HG02588 (cell line): ENCODE data around the gene PADI6.
"Not testable (repeated sequence)": the region's sequence is repeated elsewhere in the genome, so short reads cannot be mapped to it uniquely, and the experiment has no call there.

ENCODE experiments used
- ATAC-seq: cut with Tn5 transposase; IDR thresholded peaks from one replicate; pipeline ENCODE4 v1.9.1; 2021; ENCODE audit warnings: mild to moderate bottlenecking, moderate library complexity; ENCODE audit not compliant: unreplicated experiment

PADI6 gene

GRCh38 chr1:17371896-17372295 lies at the start of gene PADI6:
PADI6 (plus strand) TSS chr1:17372196; CDS start chr1:17372246, 50 bp downstream.
- ATAC-seq = no peak

DNA sequence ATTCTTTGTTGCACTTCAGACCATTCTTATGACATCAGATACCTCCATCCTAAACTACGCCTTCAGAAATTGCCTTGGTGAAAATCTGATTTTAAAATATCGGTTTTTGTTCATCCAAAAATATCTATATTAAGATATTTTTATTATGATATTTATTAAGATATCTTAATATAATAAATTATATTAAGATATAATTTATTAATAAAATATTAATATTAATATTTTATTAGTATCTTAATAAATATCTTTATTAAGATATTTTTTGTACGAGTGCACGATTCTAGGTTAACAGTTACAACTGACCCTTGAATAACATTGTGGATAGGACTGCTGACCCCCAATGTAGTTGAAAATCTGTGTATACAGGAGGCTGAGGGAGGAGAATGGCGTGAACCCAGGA lies 43.1 kb upstream of the PADI6 start:
- no peak for ATAC-seq

DNA sequence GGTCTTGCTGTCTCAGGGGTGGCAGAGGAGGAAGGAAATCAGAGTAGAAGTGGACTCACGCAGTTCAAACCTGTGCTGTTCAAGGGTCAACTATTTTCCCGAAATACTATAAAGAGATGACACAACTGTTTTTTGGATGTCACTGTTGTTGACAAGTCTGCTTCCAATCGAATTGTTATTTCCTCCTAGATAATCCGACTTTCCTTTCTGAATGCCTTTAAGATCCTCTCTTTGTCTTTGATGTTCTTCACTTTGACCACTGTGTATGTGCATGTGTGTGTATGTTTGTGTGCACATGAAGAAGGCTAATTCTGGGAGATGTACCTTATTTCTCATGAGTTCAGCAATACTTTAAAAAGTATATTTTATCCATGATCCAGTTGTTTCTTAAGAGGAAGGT lies 42.4 kb upstream of the PADI6 start:
- no peak for ATAC-seq

DNA sequence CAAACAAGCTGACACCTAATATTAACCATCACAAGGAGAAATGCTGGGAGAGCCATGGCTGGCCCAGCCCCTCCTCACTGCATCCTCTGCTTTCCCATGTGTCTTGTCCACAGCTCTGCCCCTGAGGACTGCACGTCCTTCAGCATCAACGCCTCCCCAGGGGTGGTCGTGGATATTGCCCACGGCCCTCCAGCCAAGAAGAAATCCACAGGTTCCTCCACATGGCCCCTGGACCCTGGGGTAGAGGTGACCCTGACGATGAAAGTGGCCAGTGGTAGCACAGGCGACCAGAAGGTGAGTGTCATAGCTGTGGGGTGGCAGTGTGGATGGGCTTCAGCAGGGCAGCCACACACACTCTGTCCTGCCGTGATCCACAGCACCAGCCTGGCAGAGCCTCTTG lies 41.1 kb upstream of the PADI6 start:
- ATAC-seq = no peak

GRCh38 chr1:17333081-17333480 lies 38.9 kb upstream of the PADI6 start:
- ATAC-seq = no peak

DNA sequence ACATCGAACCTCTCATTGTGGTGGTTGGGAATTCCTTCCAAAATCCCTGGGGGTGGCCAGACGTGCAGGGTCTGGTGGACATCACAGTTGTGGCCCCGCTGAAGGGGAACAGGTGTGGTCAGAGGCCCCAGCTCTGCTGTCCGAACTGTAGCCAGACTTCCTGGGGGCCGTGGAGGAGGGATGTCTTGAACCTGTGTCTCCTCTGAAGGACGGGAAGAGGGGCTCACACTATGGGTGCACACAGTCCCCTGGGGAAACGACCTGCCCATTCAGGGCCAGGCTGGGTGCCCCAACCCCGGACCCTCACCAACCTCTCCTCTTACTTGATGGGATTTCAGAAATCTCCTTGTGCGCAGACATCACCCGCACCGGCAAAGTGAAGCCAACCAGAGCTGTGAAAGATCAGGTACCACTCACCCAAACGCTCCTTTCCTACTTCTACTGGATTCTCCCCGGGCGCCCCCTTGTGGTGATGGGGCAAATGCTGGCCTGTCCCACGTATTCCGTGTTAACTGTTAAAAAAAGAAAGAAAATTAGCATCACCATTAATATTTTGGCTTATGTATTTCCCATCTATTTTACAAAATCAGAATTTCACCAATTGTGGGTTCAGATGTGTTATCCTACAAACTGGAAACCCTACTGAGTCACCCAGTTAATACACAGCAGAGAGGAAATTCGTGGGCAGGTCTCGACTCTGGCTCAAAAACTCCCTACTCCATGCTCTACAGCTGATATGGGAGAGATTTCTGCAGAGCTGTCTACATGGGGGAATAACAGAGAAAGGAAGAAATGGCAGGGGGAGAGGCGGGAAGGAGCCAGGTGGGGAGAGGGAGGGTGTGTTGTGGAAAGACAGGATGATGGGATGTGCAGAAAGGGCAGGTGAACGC lies 35.9 kb upstream of the PADI6 start:
- no peak for ATAC-seq

DNA sequence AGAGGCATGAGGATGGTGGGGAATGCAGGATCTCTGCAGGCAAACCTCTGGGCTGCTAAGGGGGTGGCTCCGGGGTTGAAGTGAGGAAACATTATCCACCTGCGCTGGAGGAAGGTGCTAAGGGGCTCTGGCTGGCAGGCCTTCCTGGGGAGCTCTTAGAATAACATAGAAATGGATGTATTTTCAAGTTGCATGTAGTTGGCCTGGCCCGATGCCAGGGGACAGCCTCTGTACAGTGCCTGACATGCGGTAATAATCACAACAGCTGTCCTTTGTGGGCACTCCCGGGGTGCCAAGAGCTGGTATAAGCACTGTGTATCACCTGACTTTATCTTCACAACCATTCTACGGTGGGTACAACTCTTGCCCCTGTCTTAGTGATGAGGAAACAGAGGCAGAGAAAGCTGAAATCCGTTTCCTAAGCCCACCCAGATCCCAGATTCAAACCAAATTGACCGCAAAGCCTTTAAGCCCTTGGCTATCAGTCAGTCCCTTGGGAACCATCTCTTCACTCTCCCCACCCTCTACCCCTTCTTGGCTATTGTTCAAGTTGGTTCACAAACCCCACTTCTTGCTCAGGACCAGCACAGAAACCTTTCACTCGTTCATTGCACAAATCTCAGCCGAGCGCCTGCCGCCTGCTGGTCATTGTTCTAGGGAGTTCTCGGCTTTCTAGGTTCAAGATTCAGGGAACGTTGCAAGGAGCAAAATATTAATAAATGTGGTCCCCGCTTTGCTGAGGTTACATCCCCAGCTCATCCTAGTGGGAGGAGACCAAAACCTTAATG lies 33.1 kb upstream of the PADI6 start:
- no peak for ATAC-seq

DNA sequence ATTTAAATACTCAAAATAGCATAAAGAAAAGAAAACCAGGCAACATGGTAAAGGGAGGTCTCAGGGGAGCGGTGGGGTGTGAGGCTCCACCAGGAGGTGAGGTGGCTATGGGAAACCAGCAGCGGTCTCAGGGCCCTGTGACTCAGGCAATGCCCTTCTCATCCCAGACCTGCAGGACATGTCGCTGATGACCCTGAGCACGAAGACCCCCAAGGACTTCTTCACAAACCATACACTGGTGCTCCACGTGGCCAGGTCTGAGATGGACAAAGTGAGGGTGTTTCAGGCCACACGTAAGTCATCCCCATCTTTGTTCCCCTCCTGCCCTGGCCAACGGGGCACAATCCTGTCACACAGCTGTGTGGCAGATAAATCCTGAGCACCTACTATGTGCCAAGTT lies 32.5 kb upstream of the PADI6 start:
- ATAC-seq = no peak

- no peak for ATAC-seq
These were observed 31.6 kb upstream of the PADI6 start for GRCh38 chr1:17340358-17340757.

DNA sequence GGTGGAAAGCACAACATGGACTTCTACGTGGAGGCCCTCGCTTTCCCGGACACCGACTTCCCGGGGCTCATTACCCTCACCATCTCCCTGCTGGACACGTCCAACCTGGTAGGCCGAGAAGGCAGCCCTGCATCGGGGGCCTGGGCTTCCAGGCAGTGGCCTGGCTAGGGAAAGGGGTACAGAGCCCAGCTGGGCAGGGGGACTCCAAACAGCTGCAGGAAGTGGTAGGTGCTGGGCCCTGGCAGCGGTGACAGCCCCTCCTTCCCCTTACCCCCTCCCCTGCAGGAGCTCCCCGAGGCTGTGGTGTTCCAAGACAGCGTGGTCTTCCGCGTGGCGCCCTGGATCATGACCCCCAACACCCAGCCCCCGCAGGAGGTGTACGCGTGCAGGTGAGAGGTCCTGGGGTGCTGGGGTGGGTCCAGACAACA lies 30.0 kb upstream of the PADI6 start:
- no peak for ATAC-seq

DNA sequence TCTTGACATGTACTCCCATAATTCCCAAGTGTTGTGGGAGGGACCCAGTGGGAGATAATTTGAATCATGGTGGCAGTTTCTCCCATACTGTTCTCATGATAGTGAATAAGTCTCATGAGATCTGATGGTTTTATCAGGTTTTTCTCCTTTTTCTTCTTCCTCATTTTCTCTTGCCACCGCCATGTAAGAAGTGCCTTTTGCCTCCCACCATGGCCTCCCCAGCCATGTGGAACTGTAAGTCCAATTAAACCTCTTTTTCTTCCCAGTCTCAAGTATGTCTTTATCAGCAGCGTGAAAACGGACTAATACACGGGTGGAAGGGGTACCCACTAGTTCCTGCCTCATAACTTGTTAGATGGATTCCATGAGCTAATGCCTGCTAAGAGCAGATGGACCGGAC lies 26.5 kb upstream of the PADI6 start:
- not testable (repeated sequence) for ATAC-seq

DNA sequence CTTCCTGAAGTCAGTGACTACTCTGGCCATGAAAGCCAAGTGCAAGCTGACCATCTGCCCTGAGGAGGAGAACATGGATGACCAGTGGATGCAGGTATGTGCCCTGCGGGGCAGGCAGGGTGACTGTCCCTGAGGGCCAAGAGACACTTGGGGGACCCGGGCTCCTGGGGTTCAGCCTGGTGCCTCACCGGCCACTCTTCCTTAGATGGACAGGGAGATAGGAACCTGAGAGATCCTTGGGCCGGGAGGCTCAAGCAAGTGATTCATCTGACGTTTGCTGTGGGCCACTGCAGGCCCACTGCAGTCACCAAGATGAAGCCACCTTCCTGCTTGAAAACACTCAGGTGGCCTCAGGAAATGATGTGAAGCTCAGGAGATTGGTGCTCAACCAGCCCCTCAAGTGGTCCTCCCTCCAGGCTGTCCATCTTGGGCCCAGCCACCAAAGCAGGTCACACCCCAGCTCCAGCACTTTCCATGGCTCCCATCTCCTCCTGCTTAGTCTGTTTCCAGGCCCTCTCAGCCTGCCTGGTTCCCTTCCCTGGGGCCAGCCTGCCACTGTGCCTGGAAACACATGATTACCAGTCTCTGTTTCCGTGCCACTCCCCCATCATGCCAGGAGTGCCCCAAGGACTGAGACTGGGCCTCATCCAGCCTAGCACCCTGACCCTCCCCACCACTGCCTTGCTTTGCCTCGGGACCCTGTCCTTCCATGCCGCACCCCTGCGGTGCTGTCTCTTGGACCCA lies 25.8 kb upstream of the PADI6 start:
- ATAC-seq = no peak

- ATAC-seq = no peak
These were observed 24.0 kb upstream of the PADI6 start for GRCh38 chr1:17347769-17348592.

- no peak for ATAC-seq
These were observed 23.3 kb upstream of the PADI6 start for GRCh38 chr1:17348593-17349234.

- ATAC-seq = no peak
These were observed 21.9 kb upstream of the PADI6 start for GRCh38 chr1:17350083-17350482.

GRCh38 chr1:17350928-17351446 lies 21.0 kb upstream of the PADI6 start:
- no peak for ATAC-seq

DNA sequence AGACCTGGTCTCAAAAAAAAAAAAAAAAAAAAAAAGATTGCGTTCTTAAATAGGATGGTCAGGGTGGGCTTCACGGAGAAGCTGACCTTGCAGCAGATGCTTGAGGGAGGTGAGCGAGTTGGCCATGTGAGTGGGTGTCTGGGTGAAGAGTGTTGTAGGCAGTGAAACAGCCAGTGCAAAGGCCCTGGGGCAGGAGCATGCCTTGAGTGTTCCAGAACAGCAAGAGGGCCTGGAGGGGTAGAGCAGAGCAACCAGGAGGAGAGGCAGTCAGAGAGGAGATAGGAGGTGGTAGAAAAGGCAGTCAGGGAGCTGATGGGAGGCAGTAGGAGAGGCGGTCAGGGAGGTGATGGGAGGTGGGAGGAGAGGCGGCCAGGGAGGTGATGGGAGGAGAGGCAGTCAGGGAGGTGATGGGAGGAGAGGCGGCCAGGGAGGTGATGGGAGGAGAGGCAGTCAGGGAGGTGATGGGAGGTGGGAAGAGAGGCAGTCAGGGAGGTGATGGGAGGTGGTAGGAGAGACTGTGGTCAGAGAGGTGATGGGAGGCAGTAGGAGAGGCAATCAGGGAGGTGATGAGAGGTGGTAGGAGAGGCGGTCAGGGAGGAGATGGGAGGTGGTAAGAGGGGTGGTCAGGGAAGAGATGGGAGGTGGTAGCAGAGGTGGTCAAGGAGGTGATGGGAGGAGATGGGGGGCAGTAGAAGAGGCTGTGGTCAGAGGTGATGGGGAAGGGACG lies 20.2 kb upstream of the PADI6 start:
- ATAC-seq = no peak

DNA sequence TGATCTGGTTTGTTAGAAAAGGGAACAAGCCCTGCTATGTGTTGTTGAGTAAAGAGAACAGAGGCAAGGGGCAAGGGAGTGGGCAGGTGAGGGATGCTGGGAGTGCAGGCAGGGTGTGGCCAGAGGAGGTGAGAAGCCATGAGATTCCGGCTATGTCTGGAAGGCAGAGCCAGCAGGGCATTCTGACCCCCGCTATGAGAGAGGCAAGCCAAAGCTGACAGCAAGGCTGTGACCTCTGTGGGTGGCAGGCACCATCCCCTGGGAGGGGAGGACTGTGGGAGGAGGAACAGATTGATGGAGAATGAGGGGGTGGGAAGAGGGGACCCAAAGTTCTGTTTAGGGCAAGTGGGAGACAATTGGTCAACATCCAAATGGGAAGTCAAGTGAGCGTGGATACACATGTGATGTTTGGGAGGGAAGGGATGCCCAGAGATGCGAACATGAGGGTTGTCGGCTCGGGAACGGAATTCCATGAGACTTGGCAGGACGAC lies 19.5 kb upstream of the PADI6 start:
- ATAC-seq = no peak

GRCh38 chr1:17355898-17356297 lies 16.1 kb upstream of the PADI6 start:
- ATAC-seq = no peak
